Mononuclear cell (primary cell): ENCODE results near the gene NLRX1. TPM values are rescaled to one million over a fixed set of nuclear protein-coding genes. Genes with fewer than 3 reads are reported as not detected.
"Not testable (repeated sequence)": the region's sequence is repeated elsewhere in the genome, so short reads cannot be mapped to it uniquely, and the experiment has no call there.

Experiments used
- H3K27me3 ChIP-seq: 2 replicates; pipeline ENCODE4 v1.6.0; 2011; ENCODE audit warnings: low read length, control low read depth; ENCODE audit not compliant: insufficient read depth
- H3K4me1 ChIP-seq: 2 replicates; pipeline ENCODE4 v1.5.1; 2011; ENCODE audit warnings: mild to moderate bottlenecking, low read length, control low read depth; ENCODE audit not compliant: insufficient read depth
- H3K4me3 ChIP-seq: 2 replicates; pipeline ENCODE4 v1.5.1; 2011; ENCODE audit warnings: mild to moderate bottlenecking, low read length, moderate library complexity
- H3K9me3 ChIP-seq: 2 replicates; pipeline ENCODE4 v1.5.1; 2011; ENCODE audit warnings: low read depth, mild to moderate bottlenecking, control low read depth, low read length
- total RNA-seq: library from RNA; depleted of rRNA; stranded (reverse); fragments of >200 nt; gene quantifications from one replicate; pipeline ENCODE4 v1.2.3, GENCODE V29; 2012

NLRX1 gene
- total RNA-seq, 1 donor: 4.7 TPM

DNA sequence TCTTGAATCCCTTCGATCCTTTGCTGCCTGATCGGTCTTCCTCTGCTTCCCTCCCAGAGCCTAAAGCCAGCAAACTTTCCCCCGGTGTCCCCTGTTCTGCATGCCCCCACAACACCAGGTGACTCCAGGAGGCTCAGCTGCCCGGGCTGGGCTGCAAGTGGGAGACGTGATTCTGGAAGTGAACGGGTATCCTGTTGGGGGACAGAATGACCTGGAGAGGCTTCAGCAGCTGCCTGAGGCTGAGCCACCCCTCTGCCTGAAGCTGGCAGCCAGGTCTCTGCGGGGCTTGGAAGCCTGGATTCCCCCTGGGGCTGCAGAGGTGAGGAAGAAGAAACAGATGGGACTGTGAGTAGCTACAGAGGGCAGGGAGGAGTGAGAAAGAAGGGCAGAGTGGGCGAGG lies 20.4 kb downstream of the NLRX1 start:
- peaks cover 26% of the 10 kb centered on the region for H3K4me1 ChIP-seq
- H3K9me3 ChIP-seq: no peaks in the 10 kb centered on the region
- no peak overlapping the region for H3K4me3 ChIP-seq
- H3K27me3 ChIP-seq: no peaks in the 10 kb centered on the region

GRCh38 chr11:119189393-119189792 lies 20.9 kb downstream of the NLRX1 start:
- H3K4me1 ChIP-seq: peaks cover 26% of the 10 kb centered on the region
- H3K27me3 ChIP-seq: no peaks in the 10 kb centered on the region
- H3K4me3 ChIP-seq: no peak overlapping the region
- H3K9me3 ChIP-seq: no peaks in the 10 kb centered on the region

DNA sequence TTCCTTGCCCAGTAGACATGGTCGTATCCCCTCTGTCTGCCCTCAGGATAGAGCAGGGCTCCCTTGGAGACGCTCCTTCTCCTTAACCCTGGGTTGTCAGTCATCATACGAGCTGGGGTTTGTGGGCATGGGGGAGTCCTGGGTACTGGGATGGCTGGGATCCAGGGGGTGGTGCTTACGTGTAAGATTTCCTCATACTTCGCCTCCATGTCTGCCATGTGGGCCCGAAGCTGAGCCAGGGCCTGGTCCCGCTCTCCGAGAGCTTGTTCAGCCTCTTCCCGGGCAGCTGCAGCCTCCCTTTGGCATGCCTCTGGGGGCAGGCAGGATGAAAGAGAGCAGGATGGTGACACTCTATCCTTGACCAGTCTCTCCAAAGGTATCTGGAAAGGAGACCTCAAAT lies 22.0 kb downstream of the NLRX1 start:
- Histone ChIP-seq H3K27me3 (no peaks in the 10 kb centered on the region), H3K4me1 (peaks cover 37% of the 10 kb centered on the region), H3K4me3 (no peak overlapping the region), H3K9me3 (no peaks in the 10 kb centered on the region)

- not testable (repeated sequence) for H3K9me3 ChIP-seq, H3K4me3 ChIP-seq, H3K27me3 ChIP-seq
- H3K4me1 ChIP-seq: peaks cover 44% of the 10 kb centered on the region
These were observed 22.7 kb downstream of the NLRX1 start for GRCh38 chr11:119191265-119191664.

- H3K27me3 ChIP-seq: no peaks in the 10 kb centered on the region
- H3K4me1 ChIP-seq: peaks cover 53% of the 10 kb centered on the region
- H3K9me3 ChIP-seq: no peaks in the 10 kb centered on the region
- H3K4me3 ChIP-seq: no peak overlapping the region
These were observed 23.6 kb downstream of the NLRX1 start for GRCh38 chr11:119192111-119192510.

DNA sequence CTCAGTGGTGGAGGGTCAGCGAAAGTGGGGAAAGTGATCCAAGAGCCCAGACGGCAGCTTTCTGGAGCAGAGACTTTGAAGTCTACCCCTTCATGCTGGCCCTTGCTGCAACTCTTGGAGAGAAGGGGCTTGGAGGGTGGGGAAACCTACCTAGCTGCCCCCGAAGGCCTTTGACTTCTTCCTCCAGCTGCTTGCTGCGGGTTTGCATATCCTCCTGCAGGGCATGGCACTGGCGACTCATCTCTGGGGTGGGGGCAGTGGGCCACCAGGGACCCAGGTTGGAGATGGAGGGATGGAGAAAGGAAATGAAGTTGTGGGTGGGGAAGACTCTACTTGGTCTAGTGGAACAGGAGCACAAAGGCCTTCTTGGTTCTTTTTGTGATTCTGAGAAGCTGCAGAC lies 24.5 kb downstream of the NLRX1 start:
- Histone ChIP-seq H3K27me3 (no peaks in the 10 kb centered on the region), H3K4me3 (no peak overlapping the region), H3K9me3 (no peaks in the 10 kb centered on the region), H3K4me1 (peaks cover 54% of the 10 kb centered on the region)

- H3K4me3 ChIP-seq: no peak overlapping the region
- no peaks in the 10 kb centered on the region for H3K9me3 ChIP-seq
- peaks cover 54% of the 10 kb centered on the region for H3K4me1 ChIP-seq
These were observed 25.1 kb downstream of the NLRX1 start for GRCh38 chr11:119193626-119194025.

DNA sequence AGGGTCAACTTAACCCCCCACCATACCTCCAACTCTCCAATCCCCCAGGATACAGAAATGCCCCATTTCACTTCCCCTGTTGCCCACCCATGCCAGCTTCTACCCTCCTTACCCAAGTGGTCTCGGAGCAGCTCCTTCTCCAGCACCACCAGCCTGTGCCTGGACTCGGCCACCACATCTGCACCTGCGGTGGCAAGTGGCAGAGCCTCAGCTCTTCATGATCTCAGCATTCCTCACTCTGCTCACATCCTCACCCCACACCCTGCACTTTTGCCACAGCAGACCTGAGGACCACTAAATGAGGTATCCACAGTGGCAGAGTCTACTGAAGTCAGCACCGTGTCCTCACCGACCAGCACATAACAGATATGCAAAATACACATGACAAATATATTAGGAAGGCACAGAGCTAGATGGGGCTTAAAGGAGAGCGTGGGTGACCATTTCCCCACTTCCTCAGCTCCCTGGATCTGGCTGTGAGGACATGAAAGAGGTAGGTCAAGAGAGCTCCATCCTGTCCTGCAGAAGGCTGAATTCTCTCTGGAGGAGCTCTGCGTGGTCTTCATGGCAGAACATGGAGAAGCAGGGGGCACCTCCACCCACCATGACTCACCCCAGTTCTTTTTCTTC lies 26.4 kb downstream of the NLRX1 start:
- H3K4me3 ChIP-seq: no peak overlapping the region
- no peaks in the 10 kb centered on the region for H3K9me3 ChIP-seq

More at GRCh38 chr11:119193626-119194025, 25.1 kb downstream of the NLRX1 start:
- no peaks in the 10 kb centered on the region for H3K27me3 ChIP-seq

GRCh38 chr11:119195680-119196079 lies 27.2 kb downstream of the NLRX1 start:
- H3K4me1 ChIP-seq: peaks cover 54% of the 10 kb centered on the region
- H3K27me3 ChIP-seq: no peaks in the 10 kb centered on the region
- H3K9me3 ChIP-seq: no peaks in the 10 kb centered on the region
- H3K4me3 ChIP-seq: no peak overlapping the region

More for the DNA sequence above, 26.4 kb downstream of the NLRX1 start:
- Histone ChIP-seq H3K27me3 (no peaks in the 10 kb centered on the region), H3K4me1 (peaks cover 54% of the 10 kb centered on the region)

GRCh38 chr11:119196833-119197483 lies 28.4 kb downstream of the NLRX1 start:
- Histone ChIP-seq H3K27me3 (no peaks in the 10 kb centered on the region), H3K4me1 (peaks cover 46% of the 10 kb centered on the region), H3K9me3 (no peaks in the 10 kb centered on the region), H3K4me3 (no peak overlapping the region)

DNA sequence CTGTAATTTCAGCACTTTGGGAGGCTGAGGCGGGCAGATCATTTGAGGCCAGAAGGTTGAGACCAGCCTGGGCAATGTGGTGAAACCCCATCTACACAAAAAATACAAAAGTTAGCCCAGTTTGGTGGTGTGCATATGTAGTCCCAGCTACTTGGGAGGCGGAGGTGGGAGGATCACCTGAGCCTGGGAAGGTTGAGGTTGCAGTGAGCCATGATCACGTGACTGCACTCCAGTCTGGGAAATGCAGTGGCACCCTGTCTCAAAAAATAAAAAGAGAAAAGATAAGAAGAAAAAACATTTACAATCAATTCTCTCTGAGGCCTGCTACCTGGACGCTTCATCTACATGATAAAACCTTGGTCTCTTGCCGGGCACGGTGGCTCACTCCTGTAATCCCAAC lies 30.4 kb downstream of the NLRX1 start:
- H3K4me1 ChIP-seq: peaks cover 30% of the 10 kb centered on the region
- H3K9me3 ChIP-seq: no peaks in the 10 kb centered on the region
- no peak overlapping the region for H3K4me3 ChIP-seq
- H3K27me3 ChIP-seq: no peaks in the 10 kb centered on the region

DNA sequence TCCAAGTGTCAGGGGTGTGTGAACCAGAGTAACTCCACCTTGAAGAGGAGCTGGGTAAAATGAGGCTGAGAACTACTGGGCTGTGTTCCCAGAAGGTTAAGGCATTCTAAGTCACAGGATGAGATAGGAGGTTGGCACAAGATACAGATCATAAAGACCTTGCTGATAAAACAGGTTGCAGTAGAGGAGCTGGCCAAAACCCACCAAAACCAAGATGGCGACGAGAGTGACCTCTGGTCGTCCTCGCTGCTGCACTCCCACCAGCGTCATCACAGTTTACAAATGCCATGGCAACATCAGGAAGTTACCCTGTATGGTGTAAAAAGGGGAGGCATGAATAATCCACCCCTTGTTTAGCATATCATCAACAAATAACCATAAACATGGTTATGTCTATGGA lies 32.7 kb downstream of the NLRX1 start:
- H3K9me3 ChIP-seq, H3K4me3 ChIP-seq, H3K27me3 ChIP-seq: not testable (repeated sequence)
- H3K4me1 ChIP-seq: peaks cover 31% of the 10 kb centered on the region

GRCh38 chr11:119202554-119202953 lies 34.0 kb downstream of the NLRX1 start:
- peaks cover 25% of the 10 kb centered on the region for H3K4me1 ChIP-seq
- H3K27me3 ChIP-seq: no peaks in the 10 kb centered on the region
- no peaks in the 10 kb centered on the region for H3K9me3 ChIP-seq
- H3K4me3 ChIP-seq: no peak overlapping the region

GRCh38 chr11:119204066-119204465 lies 35.5 kb downstream of the NLRX1 start:
- H3K4me1 ChIP-seq: peaks cover 34% of the 10 kb centered on the region
- no peak overlapping the region for H3K4me3 ChIP-seq
- no peaks in the 10 kb centered on the region for H3K27me3 ChIP-seq
- H3K9me3 ChIP-seq: no peaks in the 10 kb centered on the region

GRCh38 chr11:119205080-119205479 lies 36.6 kb downstream of the NLRX1 start:
- Histone ChIP-seq H3K9me3 (no peaks in the 10 kb centered on the region), H3K27me3 (no peaks in the 10 kb centered on the region), H3K4me3 (peak overlapping the region; percentile 83), H3K4me1 (peaks cover 44% of the 10 kb centered on the region)
